Uterus (tissue), 2 donors: Measurements from ENCODE around the gene PPP2R2B.

Experiments
- CTCF ChIP-seq, 4 experiments: fragments of 200-600 bp in 2 of 4; fragments of 450-650 bp in 2 of 4; sonication (generic) in 2 of 4; IDR thresholded peaks; one replicate each; pipeline ENCODE4 v1.5.1; 2016 to 2019; ENCODE audit warnings: antibody characterized with exemption in 4 of 4, mild to moderate bottlenecking in 2 of 4, moderate library complexity in 1 of 4
- POLR2A ChIP-seq, 2 donors: fragments of 450-650 bp; IDR thresholded peaks; one replicate each; pipeline ENCODE4 v1.6.1; 2016; ENCODE audit warnings: antibody characterized with exemption in 2 of 2, mild to moderate bottlenecking in 1 of 2, moderate library complexity in 1 of 2

GRCh38 chr5:146716636-146717035 is 161.9 kb downstream of the PPP2R2B start:
- TF ChIP-seq CTCF (IDR thresholded peaks at IDR 0.05) = no peak
- TF ChIP-seq POLR2A (IDR thresholded peaks at IDR 0.05) = no peak
